Activated naive CD4-positive, alpha-beta T cell treated with Interleukin-2 at 50 U/mL for 16 hours (primary cell): Measurements from ENCODE around the gene HMBS.
"Not testable (repeated sequence)": the region's sequence is repeated elsewhere in the genome, so short reads cannot be mapped to it uniquely, and the experiment has no call there.

Experiments
- DNase-seq: peaks from one replicate; pipeline ENCODE4 v3.0.0-alpha.2; 2020

The HMBS gene

GRCh38 chr11:119084663-119085436 is at the start of gene HMBS:
HMBS (plus strand) TSS chr11:119084881; CDS start chr11:119085034, 153 bp downstream.
- peak; percentile 90 for DNase-seq

DNA sequence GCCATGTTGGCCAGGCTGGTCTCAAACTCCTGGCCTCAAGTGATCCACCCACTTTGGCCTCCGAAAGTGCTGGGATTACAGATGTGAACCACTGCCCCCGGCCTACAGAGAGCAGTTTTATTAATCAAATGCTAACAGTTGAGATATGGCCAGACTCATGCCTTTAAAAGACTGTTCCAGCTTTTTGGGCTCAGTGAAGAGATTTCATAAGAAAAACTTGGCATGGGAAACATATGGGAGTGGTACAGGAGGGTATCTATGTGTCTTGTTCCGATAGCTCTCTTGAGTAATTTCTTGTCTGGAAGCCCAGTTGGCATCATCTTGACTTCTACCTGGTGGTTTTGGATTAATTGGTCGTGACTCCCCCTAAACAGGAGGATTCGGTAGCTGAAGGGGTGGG is 45.8 kb upstream of the HMBS start:
- DNase-seq, result no peak

DNA sequence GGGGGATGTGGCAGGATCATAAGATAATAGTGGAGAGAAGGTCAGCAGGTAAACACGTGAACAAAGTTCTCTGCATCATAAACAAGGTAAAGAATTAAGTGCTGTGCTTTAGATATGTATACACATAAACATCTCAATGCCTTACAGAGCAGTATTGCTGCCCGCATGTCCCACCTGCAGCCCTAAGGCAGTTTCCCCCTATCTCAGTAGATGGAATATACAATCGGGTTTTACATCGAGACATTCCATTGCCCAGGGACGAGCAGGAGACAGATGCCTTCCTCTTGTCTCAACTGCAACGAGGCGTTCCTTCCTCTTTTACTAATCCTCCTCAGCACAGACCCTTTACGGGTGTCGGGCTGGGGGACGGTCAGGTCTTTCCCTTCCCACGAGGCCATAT is 45.2 kb upstream of the HMBS start:
- DNase-seq, result not testable (repeated sequence)

DNA sequence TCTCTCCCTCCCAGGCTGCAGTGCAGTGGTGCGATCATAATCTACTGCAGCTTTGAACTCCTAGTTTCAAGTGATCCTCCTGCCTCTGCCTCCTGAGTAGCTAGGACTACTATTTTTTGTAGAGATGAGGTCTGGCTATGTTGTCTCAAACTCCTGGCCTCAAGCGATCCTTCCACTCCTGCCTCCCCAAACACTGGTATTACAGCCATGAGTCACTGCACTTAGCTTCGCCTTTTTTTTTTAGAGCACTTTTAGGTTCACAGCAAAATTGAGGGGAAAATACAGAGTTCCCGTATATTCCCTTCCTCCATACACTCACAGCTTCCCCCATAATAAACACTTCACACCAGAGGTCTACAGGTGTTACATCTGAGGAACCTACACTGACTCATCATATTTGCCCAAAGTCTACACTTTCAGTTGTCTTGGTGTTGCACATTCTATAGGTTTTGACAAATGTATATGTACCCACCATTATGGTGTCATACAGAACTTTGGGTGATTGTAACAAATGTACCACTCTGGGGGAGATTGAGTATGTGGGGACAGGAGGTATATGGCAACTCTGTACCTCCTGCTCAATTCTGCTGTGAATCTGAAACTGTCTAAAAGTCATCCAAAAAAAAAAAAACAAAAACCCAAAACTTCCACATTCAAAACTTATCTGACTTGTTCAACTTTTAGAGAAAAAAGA is 42.7 kb upstream of the HMBS start:
- no peak for DNase-seq

DNA sequence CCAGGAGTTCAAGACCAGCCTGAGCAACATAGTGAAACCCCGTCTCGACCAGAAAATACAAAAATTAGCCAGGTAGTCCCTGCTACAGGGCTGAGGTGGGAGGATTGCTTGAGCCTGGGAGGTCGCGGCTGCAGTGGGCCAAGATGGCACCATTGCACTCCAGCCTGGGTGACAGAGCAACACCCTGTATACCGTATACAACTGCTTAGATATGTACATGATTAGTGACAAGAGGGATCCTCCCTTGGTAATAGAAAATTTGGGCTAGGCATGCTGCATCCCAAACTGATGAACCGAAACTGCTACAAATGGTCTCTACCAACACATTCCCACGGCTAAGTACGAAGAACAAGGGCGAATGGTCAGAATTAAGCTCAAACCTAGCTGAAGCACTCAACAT is 41.8 kb upstream of the HMBS start:
- no peak for DNase-seq

GRCh38 chr11:119044708-119045107 is 40.0 kb upstream of the HMBS start:
- DNase-seq, result no peak

DNA sequence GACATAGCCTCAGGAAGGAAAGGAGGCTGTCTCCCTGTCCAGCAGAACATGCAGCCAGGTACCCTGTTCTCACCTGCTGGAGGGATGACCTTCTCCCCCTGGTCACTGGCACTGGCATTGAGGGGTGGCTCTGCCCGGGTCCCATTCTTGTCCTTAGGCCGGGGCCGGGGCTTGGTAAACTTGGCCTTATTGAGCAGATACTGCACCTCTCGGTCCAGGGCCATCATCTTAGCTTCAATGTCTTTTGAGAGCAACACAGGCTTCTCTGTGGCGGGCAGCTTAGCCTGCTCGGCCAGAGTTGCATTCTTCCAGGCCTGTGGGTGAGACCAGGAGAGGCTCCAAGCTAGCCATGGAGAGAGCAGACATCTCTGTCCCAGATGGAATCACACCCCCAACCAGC is 38.2 kb upstream of the HMBS start:
- no peak for DNase-seq

DNA sequence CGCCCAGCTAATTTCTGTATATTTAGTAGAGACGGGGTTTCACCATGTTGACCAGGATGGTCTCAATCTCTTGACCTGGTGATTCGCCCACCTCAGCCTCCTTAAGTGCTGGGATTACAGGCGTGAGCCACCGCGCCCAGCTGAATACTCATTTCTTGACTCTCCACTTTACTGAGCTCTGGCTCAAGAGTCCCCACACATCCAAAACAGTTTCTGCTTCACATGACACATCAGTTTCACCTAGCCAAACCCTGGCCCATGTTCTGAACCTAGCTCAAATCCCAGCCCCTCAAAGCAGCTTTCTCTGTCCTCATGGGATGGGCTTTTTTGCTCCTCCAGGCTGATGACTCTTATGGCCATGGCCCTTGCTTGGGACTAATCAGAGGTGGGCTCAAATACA is 37.5 kb upstream of the HMBS start:
- DNase-seq, result no peak

DNA sequence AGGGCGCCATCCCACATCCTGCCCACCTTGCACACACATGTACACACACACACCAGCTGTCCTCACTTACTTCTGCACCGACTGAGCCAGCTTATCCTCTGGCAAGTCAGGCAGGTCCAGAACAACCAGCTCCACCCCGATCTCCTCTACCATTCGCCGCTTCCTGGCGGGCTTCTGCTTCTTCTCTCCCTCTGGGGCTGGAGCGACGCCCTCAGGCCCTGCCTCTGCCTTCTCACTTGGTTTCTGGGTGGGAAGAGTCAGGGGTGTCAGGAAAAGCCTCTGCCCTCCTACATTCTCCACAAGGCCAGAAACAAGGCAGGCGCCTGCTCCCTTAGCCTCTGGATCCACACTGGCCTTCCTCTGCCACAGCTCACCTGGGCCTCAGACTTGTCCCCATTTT is 36.0 kb upstream of the HMBS start:
- DNase-seq, result no peak

- DNase-seq, result no peak
These were observed 35.6 kb upstream of the HMBS start for GRCh38 chr11:119049081-119049480.

- peak; percentile 35 for DNase-seq
These were observed 33.1 kb upstream of the HMBS start for GRCh38 chr11:119051440-119052162.

- no peak for DNase-seq
These were observed 32.4 kb upstream of the HMBS start for GRCh38 chr11:119052163-119052814.

DNA sequence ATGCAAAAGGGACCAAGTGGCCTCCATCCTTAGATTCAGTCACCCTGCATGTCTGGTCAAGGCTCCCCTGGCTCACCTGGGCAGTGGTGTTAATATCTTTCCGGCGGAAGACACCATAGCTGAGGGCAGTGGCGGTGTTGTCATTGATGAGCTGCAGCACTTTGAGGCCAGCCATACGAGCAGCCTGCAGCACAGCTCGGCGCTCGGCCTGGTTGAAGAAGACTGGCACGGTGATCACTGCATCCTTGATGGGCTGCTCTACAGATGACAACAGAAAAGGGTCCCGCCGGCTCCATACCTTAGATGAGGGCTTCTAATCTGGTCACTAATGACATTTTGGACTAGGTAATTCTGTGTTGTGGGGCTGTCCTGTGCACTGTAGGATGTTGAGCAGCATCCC is 30.3 kb upstream of the HMBS start:
- DNase-seq, result no peak

DNA sequence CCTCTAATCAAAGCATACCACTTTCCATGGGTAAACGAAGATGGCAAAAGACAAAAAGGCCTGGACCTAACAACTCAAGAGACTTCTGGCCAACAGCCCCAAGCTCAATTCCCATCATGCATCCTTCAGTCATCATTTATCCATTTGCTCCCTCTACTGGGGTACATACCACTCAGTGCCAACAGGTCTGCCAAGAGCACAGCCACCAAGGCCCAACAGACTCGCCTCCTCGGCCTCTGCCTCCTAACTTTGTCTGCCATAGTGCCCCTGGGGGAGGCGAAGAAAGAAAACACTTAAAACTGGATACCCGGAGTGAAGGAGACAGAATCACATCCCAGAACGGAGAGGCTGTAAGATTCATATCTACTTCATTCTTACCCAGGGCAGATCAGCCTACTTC is 28.8 kb upstream of the HMBS start:
- DNase-seq, result peak; percentile 8

GRCh38 chr11:119056421-119056999 is 28.2 kb upstream of the HMBS start:
- peak; percentile 50 for DNase-seq

DNA sequence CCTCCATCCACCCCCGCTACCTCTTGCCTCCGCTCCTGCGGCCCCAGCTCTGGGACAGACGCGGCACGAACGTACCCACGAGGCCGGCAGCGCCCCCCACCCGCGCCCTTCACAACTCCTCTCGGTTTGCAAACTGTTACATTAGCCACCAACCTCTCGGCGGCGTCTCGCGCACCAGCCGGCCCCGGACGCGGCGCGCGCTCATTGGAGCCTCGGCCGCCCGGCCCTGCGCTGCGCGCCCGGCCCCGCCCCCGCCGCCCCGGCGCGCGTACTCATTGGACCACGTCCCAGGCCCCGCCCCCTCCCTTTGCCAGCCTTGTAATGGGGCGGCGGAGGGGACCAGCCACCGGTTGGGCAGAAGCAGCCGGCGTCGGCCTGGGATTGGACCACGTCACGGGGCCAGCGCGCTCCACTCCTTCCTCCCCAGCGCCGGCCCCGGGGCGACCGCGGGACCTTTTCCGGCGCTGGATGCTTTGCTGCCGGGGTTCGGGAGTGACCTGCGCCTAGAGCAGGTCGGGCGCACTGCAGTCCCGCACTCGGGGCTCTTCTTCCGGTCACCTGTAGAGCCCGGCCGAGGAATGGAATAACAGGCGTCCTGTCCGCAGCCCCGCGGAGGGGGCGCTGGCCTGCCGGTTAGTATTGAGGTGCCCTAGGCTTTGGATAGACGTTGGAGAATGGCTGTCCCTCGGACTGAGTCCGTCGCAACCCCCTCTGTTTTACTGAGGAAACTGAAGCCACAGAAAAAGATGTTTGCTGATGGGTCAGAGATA is 27.5 kb upstream of the HMBS start, which contains the start of gene HYOU1:
Gene HYOU1 (minus strand): TSS at position 206 of the 770 bp plus-strand sequence. CDS start 1,045 bp downstream, outside the sequence.
- peak; percentile 98 for DNase-seq

DNA sequence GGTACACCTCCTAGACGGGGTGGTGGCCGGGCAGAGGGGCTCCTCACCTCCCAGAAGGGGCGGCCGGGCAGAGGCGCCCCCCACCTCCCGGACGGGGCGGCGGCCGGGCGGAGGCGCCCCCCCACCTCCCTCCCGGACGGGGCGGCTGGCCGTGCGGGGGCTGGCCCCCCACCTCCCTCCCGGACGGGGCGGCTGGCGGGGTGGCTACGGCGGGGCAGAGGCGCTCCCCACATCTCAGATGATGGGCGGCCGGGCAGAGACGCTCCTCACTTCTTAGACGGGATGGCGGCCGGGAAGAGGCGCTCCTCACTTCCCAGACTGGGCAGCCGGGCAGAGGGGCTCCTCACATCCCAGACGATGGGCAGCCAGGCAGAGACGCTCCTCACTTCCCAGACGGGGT is 25.6 kb upstream of the HMBS start:
- not testable (repeated sequence) for DNase-seq

- no peak for DNase-seq
These were observed 23.4 kb upstream of the HMBS start for GRCh38 chr11:119061256-119061655.

DNA sequence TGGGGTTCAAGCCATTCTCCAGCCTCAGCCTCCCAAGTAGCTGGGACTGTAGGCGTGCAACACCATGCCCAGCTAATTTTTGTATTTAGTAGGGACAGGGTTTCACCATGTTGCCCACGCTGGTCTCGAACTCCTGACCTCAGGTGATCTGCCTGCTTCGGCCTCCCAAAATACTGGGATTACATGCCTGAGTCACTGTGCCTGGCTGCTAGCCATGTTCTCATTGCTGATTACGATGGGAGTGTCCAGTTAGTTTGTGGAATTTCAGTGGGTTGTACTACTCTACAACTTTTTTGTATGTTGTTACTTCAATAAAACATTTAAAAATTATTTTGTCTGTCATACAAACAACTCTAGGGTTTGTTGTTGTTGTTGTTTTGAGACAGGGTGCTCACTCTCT is 21.9 kb upstream of the HMBS start:
- no peak for DNase-seq

DNA sequence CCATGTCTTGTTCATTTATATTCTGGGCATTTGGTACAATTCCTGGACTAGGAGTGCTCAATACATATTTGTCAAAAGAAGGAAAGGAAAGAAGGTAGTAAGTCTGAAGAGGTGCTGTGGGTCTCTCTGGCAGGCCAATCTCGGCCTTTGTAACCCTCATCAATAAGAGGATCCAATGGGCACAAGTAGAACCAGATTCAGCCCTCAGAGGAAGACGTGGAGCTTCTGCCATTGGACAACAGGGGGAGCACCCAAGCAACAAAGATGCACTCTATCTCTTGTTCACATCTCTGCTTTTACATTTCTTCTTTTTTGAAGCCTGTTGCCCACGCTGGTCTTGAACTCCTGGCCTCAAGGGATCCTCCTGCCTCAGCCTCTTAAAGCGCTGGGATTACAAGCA is 19.3 kb upstream of the HMBS start:
- DNase-seq, result peak; percentile 38

DNA sequence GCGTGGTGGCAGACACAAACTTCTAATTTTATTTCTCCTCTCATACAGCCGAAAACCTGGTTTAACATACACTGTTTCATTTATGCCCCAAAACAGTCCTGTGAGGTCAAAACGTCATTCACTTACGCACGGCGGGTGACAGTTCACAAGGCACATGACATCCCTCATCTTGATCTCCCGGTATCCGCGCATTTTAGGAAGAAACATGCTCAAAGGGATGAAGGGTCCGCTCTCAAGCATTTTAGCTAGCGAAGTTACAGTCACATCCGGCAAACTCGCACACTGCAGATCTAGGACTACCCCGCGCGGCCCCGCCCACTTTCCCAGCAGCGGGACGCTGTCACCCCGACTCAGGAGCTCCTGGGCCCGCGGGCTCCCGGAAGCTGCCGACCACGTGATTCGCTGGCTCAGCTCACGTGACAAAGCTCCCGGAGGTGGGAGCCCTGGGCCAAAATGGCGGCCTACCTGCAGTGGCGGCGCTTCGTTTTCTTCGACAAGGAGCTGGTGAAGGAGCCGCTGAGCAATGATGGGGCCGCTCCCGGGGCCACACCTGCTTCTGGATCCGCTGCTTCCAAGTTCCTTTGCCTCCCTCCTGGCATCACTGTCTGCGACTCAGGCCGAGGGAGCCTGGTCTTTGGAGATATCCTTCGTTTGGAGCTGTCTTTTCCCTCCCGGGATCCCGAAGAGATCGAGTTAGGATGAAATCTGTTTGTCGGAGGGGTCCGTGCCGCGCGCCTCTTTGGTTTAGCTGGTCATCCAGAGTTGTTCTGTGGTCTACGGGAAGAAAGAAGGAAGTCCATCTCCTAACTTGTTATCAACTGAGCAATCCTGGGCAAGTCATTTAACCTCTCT is 17.1 kb upstream of the HMBS start, which contains the start of gene VPS11:
Gene VPS11 (plus strand): TSS at position 448 of the 852 bp plus-strand sequence. CDS start 6 bp downstream, at position 454.
- peak; percentile 98 for DNase-seq
